HepG2 (cell line): ENCODE results near the gene ZNF697. TPM values are rescaled to one million over a fixed set of nuclear protein-coding genes. Genes with fewer than 3 reads are reported as not detected.
A peak's percentile ranks its signal among the peaks of the same experiment; 100 is the strongest.

Experiments
- ATAC-seq: fragments of 200-7000 bp; cut with Tn5 transposase; 3 replicates; pipeline ENCODE4 v1.9.1; 2020; ENCODE audit warnings: mild to moderate bottlenecking, moderate library complexity
- BruUV-seq: library from RNA; stranded (reverse); fragments of 400-500 nt; replicated peaks from 2 replicates; lab custom pipeline; 2021; lab: Mats Ljungman, UMichigan
- CTCF ChIA-PET: fragments of 300-600 bp; formaldehyde crosslinking; extraction: SDS; loops from one replicate; lab custom pipeline; 2021; ENCODE audit warnings: low total read pairs, inconsistent platforms, low intra/inter-chr PET ratio; lab: Yijun Ruan, JAX
- POLR2A ChIA-PET: fragments of 350-600 bp; sonication (Branson Sonifier 250); formaldehyde crosslinking; loops from one replicate; lab custom pipeline; 2020; ENCODE audit warnings: antibody characterized with exemption, inconsistent platforms; lab: Yijun Ruan, JAX
- DNase-seq: peaks from one replicate; pipeline ENCODE4 v3.0.0-alpha.2; 2015; ENCODE audit warnings: low spot score
- FAIRE-seq: peaks from 3 replicates; lab custom pipeline; 2011; peaks lifted over from hg19 to GRCh38; lab: Jason Lieb, UNC
- H2AFZ ChIP-seq: one replicate; pipeline ENCODE4 v1.6.1; 2011; ENCODE audit warnings: low read length, inconsistent platforms
- H3K27ac ChIP-seq: fragments of 300-600 bp; 3 replicates; pipeline ENCODE4 v1.8.0; 2011; ENCODE audit warnings: mixed run types, mild to moderate bottlenecking, mixed read lengths, low read length, inconsistent platforms; ENCODE audit not compliant: insufficient read depth; ENCODE audit errors: extremely low read length
- H3K27me3 ChIP-seq, 2 experiments: fragments of 200-600 bp in 1 of 2; 2 replicates in 1 of 2; 3 replicates in 1 of 2; pipeline versions ENCODE4 v1.6.0 to v1.8.0; 2011; ENCODE audit warnings: low read length in 2 of 2, mild to moderate bottlenecking in 2 of 2, moderate library complexity in 2 of 2, inconsistent platforms in 1 of 2; ENCODE audit not compliant: insufficient read depth in 2 of 2, control insufficient read depth in 1 of 2
- H3K36me3 ChIP-seq, 2 experiments: fragments of 200-600 bp in 1 of 2; replicated peaks in 1 of 2; 2 replicates in 1 of 2; 3 replicates in 1 of 2; pipeline versions ENCODE4 v1.5.1 to v1.8.0; 2011; ENCODE audit warnings: low read length in 2 of 2, inconsistent platforms in 1 of 2; ENCODE audit not compliant: insufficient read depth in 2 of 2, control insufficient read depth in 1 of 2
- H3K4me1 ChIP-seq: 2 replicates; pipeline ENCODE4 v1.5.1; 2012; ENCODE audit warnings: low read length, inconsistent platforms; ENCODE audit not compliant: insufficient read depth
- H3K4me2 ChIP-seq: 2 replicates; pipeline ENCODE4 v1.6.0; 2011; ENCODE audit warnings: low read depth, low read length, inconsistent platforms
- H3K4me3 ChIP-seq, 3 experiments: fragments of 200-600 bp in 1 of 3; sonication (generic), shearing (Covaris generic) in 1 of 3; replicated peaks in 1 of 3; 2 replicates each; pipeline ENCODE4 v1.5.1; 2011 to 2016; ENCODE audit warnings: low read length in 3 of 3, inconsistent platforms in 2 of 3, low read depth in 2 of 3, mild to moderate bottlenecking in 2 of 3, control low read depth in 1 of 3, mixed read lengths in 1 of 3; ENCODE audit not compliant: insufficient read depth in 1 of 3
- H3K79me2 ChIP-seq: one replicate; pipeline ENCODE4 v1.6.1; 2011; ENCODE audit warnings: low read length, inconsistent platforms; ENCODE audit not compliant: insufficient read depth
- H3K9ac ChIP-seq: 2 replicates; pipeline ENCODE4 v1.6.0; 2011; ENCODE audit warnings: mild to moderate bottlenecking, low read depth, low read length, inconsistent platforms; ENCODE audit not compliant: insufficient read depth
- H3K9me3 ChIP-seq: 2 replicates; pipeline ENCODE4 v1.5.1; 2012; ENCODE audit warnings: mild to moderate bottlenecking, low read length
- H4K20me1 ChIP-seq: 2 replicates; pipeline ENCODE4 v1.6.0; 2011; ENCODE audit warnings: inconsistent platforms, mild to moderate bottlenecking, low read length, moderate library complexity; ENCODE audit not compliant: insufficient read depth
- KLF11 ChIP-seq: IDR thresholded peaks from 2 replicates; pipeline ENCODE4 v1.6.1; 2016; ENCODE audit warnings: missing compliant biosample characterization
- KMT2B ChIP-seq: IDR thresholded peaks from 2 replicates; pipeline ENCODE4 v1.6.1; 2016; ENCODE audit warnings: missing genetic modification reagents, missing compliant biosample characterization
- SMARCC2 ChIP-seq: fragments of 450-650 bp; IDR thresholded peaks from 2 replicates; pipeline ENCODE4 v1.6.1; 2017; ENCODE audit warnings: antibody characterized with exemption, mild to moderate bottlenecking
- SRF ChIP-seq: IDR thresholded peaks from 2 replicates; pipeline ENCODE4 v1.6.1; 2011; ENCODE audit warnings: mild to moderate bottlenecking, low read depth, low read length, moderate library complexity
- SSRP1 ChIP-seq: IDR thresholded peaks from 2 replicates; pipeline ENCODE4 v1.6.1; 2016; ENCODE audit warnings: control low read depth
- ZNF124 ChIP-seq: sonication (generic); formaldehyde crosslinking; IDR thresholded peaks from 2 replicates; pipeline ENCODE4 v1.4.0; 2020; ENCODE audit warnings: missing genetic modification reagents
- ZNF672 ChIP-seq: sonication (generic); formaldehyde crosslinking; IDR thresholded peaks from 2 replicates; pipeline ENCODE4 v1.8.1; 2022; ENCODE audit warnings: missing genetic modification reagents
- ZNF747 ChIP-seq: sonication (generic); formaldehyde crosslinking; IDR thresholded peaks from 2 replicates; pipeline ENCODE4 v1.8.1; 2023; ENCODE audit warnings: missing genetic modification reagents, mild to moderate bottlenecking, borderline replicate concordance
- WGBS: methylation state at CpG from one replicate; pipeline ENCODE4 v1.1.6; 2017; ENCODE audit warnings: low lambda C conversion rate; 5-methylcytosine and 5-hydroxymethylcytosine counted together
- in situ Hi-C: cut with HindIII; loops from 2 replicates; pipeline ENCODE4 v1.10.0; 2017; ENCODE audit warnings: low pct_unique_long_range_greater_than_20kb; ENCODE audit not compliant: extremely low pct_ligation_motif_present
- intact Hi-C: fragments of 100-400 bp; cut with micrococcal nuclease; formaldehyde crosslinking; loops from one replicate; pipeline ENCODE4 v1.10.0; 2022; ENCODE audit not compliant: unreplicated experiment
- polyA plus RNA-seq, 8 experiments: library from polyadenylated mRNA; depleted of rRNA in 3 of 8; stranded (reverse) in 7 of 8; unstranded in 1 of 8; fragments of >200 nt; fragmentation: Illumina TruSeq in 4 of 8; extraction: Trizol in 4 of 8; gene quantifications; 2 replicates each; pipeline versions ENCODE4 v1.2.1 to v1.2.3, GENCODE V29; 2011 to 2016; ENCODE audit warnings: low read depth in 4 of 8, missing spikeins in 1 of 8, mixed read lengths in 1 of 8; ENCODE audit not compliant: insufficient read depth in 1 of 8
- total RNA-seq, 5 experiments: library from RNA; depleted of rRNA; stranded (reverse); fragments of >200 nt; fragmentation: Illumina TruSeq; extraction: Trizol; gene quantifications; 2 replicates each; pipeline ENCODE4 v1.2.3, GENCODE V29; 2016; ENCODE audit warnings: low read depth in 1 of 5
- TF ChIP-seq, protein P1 (sequence below): sonication (generic); formaldehyde crosslinking; IDR thresholded peaks from 2 replicates; pipeline ENCODE4; 2020; ENCODE audit warnings: missing genetic modification reagents, mild to moderate bottlenecking, borderline replicate concordance
- TF ChIP-seq, protein P2 (sequence below): IDR thresholded peaks from 2 replicates; pipeline ENCODE4 v1.6.1; 2012; ENCODE audit warnings: inconsistent platforms

The ZNF697 gene
- total and polyA plus RNA-seq, 2 of the 13 experiments (the other 11 are each of a cell fraction or from before 2014, with no cell fraction given): 2.3 to 7.1 TPM

DNA sequence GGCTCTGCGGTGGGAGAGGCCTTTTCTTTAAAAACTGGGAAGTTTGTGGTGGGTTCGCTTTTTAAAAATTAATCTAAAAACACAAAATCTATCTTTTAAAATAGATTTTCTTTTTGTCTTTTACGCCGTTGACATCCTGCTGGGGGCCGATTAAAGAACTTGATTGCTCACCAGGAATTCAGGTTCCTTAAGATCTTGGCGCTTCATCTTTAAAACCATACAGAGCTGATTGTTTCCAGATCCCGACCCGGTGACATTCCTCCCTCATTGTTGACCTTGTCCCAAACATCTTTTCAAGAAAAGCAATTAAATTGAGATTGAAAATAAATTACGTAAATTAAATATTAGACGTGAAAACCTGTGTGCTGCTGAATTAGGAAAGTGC, 546 bp upstream of the ZNF697 start:
- Histone ChIP-seq H3K9ac (peak overlapping the region; percentile 79), H3K4me3 (peak overlapping the region; percentile 74 to 98 (median 97)), H3K79me2 (peaks cover 37% of the 10 kb centered on the region), H3K36me3 (no peaks in the 10 kb centered on the region), H3K27me3 (peaks cover 2 to 31% of the 10 kb centered on the region in 2 experiments; a peak in 2 of 5 replicates), H3K4me2 (peak overlapping the region; percentile 89), H2AFZ (peak overlapping the region; percentile 54), H3K9me3 (no peaks in the 10 kb centered on the region), H4K20me1 (no peaks in the 10 kb centered on the region), H3K27ac (peak overlapping the region; percentile 76), H3K4me1 (peaks cover 37% of the 10 kb centered on the region)
- DNase-seq (no peak), ATAC-seq (no peak), FAIRE-seq (no peak)
- ChIA-PET CTCF (interaction anchor here (1.3 kb wide), 1 partner anchor 35 kb away, joined by 9 read pairs; no protein-coding TSS in a partner anchor), POLR2A (interaction anchor here (0.8 to 2.7 kb wide), 13 partner anchors 10 to 118 kb away, joined by 3 to 25 read pairs (median 6); partner anchors contain the start of gene PHGDH)
- in situ Hi-C loops (no loop called here), intact Hi-C loops (loop anchor here (1.0 kb wide), 1 partner anchor 15 kb away; no protein-coding TSS in a partner anchor)
- WGBS: 4% methylated on average over 10 of the region's 10 CpGs
- TF ChIP-seq KLF11 (CRISPR knock-in tag) (no peak), SMARCC2 (no peak), ZNF124 (CRISPR knock-in tag) (0 out of 2 replicates have a peak, but pooled peaks have one; percentile 1), SRF (no peak), ZNF747 (CRISPR knock-in tag) (0 out of 2 replicates have a peak, but pooled peaks have one; percentile 18), KMT2B (no peak), ZNF672 (CRISPR knock-in tag) (no peak)
- BruUV-seq: TSS peak; percentile 96

DNA sequence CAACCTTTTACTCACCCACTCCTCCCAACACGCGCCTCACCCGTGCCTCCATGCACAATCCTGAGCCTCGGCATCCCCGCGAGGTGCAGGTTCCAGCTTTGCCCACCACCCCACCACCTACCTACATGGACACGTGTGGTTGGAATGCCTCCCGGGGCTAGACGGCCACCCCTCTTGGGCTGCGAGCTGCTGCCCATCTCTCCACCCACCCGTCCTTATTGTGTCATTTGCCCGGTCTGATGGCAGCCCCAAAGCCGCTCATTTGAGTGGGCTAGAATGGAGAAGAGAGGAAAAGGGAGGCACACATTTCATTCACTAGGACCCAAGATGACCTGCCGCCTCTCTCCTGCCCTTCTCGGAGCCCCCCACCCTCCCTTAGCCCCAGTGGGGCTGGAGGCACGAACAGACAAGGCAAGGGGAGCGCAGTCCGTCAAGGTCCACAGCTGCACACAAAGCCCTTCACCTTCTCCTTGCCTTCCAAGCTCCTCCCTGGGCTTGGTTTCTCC, 785 bp downstream of the ZNF697 start:
- H3K4me2 ChIP-seq: peak overlapping the region; percentile 89
- CTCF ChIA-PET: interaction anchor here (1.3 to 1.4 kb wide), 2 partner anchors 28 to 33 kb away, joined by 3 to 9 read pairs; no protein-coding TSS in a partner anchor
- H3K27ac ChIP-seq: peak overlapping the region; percentile 76
- H3K36me3 ChIP-seq: no peaks in the 10 kb centered on the region
- no TSS peak for BruUV-seq
- H2AFZ ChIP-seq: no peak overlapping the region
- peaks cover 43% of the 10 kb centered on the region for H3K4me1 ChIP-seq
- in situ Hi-C loops: no loop called here
- POLR2A ChIA-PET: interaction anchor here (1.3 to 2.7 kb wide), 9 partner anchors 8 to 120 kb away, joined by 4 to 25 read pairs (median 9); partner anchors contain the start of gene PHGDH
- no peaks in the 10 kb centered on the region for H4K20me1 ChIP-seq
- ATAC-seq (peak; percentile 20), FAIRE-seq (no peak), DNase-seq (no peak)
- H3K9ac ChIP-seq: peak overlapping the region; percentile 79
- H3K4me3 ChIP-seq: peak overlapping the region; percentile 74 to 98 (median 97)
- H3K27me3 ChIP-seq: peaks cover 0 to 18% of the 10 kb centered on the region in 2 experiments; a peak in 2 of 5 replicates
- no peaks in the 10 kb centered on the region for H3K9me3 ChIP-seq
- intact Hi-C loops: loop anchor here (1.0 to 2.0 kb wide), 2 partner anchors 16 to 34 kb away; no protein-coding TSS in a partner anchor
- H3K79me2 ChIP-seq: peaks cover 47% of the 10 kb centered on the region
- WGBS: 0% methylated on average over 13 of the region's 18 CpGs
- TF ChIP-seq, protein P1, sequence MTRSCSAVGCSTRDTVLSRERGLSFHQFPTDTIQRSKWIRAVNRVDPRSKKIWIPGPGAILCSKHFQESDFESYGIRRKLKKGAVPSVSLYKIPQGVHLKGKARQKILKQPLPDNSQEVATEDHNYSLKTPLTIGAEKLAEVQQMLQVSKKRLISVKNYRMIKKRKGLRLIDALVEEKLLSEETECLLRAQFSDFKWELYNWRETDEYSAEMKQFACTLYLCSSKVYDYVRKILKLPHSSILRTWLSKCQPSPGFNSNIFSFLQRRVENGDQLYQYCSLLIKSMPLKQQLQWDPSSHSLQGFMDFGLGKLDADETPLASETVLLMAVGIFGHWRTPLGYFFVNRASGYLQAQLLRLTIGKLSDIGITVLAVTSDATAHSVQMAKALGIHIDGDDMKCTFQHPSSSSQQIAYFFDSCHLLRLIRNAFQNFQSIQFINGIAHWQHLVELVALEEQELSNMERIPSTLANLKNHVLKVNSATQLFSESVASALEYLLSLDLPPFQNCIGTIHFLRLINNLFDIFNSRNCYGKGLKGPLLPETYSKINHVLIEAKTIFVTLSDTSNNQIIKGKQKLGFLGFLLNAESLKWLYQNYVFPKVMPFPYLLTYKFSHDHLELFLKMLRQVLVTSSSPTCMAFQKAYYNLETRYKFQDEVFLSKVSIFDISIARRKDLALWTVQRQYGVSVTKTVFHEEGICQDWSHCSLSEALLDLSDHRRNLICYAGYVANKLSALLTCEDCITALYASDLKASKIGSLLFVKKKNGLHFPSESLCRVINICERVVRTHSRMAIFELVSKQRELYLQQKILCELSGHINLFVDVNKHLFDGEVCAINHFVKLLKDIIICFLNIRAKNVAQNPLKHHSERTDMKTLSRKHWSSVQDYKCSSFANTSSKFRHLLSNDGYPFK (CRISPR knock-in tag): no peak
- no peak for TF ChIP-seq SSRP1 (CRISPR knock-in tag)
- TF ChIP-seq, protein P2, sequence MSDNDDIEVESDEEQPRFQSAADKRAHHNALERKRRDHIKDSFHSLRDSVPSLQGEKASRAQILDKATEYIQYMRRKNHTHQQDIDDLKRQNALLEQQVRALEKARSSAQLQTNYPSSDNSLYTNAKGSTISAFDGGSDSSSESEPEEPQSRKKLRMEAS: peak; percentile 16; the same call in 1 of the 2 replicates
